T-helper 2 cell treated with Interferon-gamma antibody and Interleukin-4, amounts not matched to agents 5 μg/mL and 100 μg/mL, for 36 hours (primary cell): ENCODE measurements around the gene SETD3.

ENCODE experiments used
- DNase-seq: peaks from one replicate; pipeline ENCODE4 v3.0.0; 2021; ENCODE audit warnings: low spot score
- H3K27ac Mint-ChIP-seq: one replicate; pipeline ENCODE4 v1.8.0; 2021; ENCODE audit warnings: mild to moderate bottlenecking, mixed read lengths
- H3K27me3 Mint-ChIP-seq: one replicate; pipeline ENCODE4 v1.8.0; 2021; ENCODE audit warnings: low read depth, mixed read lengths
- H3K36me3 Mint-ChIP-seq: one replicate; pipeline ENCODE4 v1.8.0; 2021; ENCODE audit warnings: low read depth, mixed read lengths
- H3K4me1 Mint-ChIP-seq: one replicate; pipeline ENCODE4 v1.8.0; 2021; ENCODE audit warnings: low read depth, mixed read lengths
- H3K4me3 Mint-ChIP-seq: one replicate; pipeline ENCODE4 v1.8.0; 2022; ENCODE audit warnings: mild to moderate bottlenecking, moderate library complexity, mixed read lengths
- H3K9me3 Mint-ChIP-seq: one replicate; pipeline ENCODE4 v1.8.0; 2021; ENCODE audit warnings: mixed read lengths

Gene SETD3

DNA sequence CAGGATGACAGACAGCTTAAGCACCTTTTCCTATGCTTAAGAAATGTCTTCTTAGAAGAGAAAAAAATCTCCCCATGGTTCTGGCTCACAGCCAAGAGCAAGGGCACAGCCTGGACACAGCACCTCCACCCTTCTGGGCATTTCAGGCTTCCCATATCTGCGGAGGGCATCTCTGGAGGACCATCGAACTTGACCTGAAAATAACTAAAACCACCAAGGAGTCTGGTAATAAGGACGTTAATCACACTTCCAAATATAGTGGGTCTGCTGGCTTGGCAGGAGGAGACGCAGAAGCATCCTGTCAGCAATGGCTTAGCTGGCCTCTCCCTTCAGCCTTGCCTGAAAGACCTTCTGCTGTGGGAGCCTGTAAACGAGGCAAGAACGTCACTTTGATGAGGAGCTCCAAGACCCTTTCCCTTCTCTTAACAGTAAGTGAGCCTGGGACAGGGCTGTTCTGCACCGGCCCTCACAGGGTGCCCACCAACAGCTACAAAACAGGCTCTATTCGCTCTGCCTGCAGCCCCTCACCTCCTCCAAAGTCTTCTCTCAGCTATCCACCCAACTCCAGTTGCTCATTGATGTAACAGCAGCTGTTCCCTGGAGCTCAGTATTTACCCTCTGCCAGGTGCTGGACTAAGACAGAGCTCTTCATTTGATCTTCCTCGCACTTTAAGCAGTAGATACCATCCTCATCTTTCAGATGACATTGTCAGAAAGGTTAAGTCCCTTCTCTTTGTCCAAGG lies 13.2 kb downstream of the SETD3 start:
- peaks cover 7% of the 10 kb centered on the region for H3K4me1 Mint-ChIP-seq
- no peak overlapping the region for H3K4me3 Mint-ChIP-seq
- no peak overlapping the region for H3K27ac Mint-ChIP-seq
- H3K27me3 Mint-ChIP-seq = no peaks in the 10 kb centered on the region
- no peak for DNase-seq
- no peaks in the 10 kb centered on the region for H3K9me3 Mint-ChIP-seq
- H3K36me3 Mint-ChIP-seq = peaks cover 7% of the 10 kb centered on the region

DNA sequence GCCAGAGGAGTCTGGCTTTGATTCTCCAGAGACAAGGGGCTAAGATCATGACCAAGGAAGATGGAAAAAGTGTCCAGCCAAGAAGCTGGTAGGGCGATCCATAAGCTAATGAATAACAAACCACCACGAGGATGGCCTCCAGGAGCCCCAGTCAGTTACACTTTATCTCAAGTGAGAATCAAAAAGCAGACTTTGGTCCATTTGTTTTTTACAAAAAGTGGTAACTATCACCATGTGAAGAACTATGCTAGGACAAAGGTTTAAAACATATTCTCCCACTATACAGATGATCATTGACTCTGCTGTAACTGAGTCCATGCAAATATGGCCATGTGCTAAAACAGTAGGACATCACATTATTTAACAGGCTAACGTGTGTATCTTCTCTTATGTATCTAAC lies 13.9 kb downstream of the SETD3 start:
- peaks cover 14% of the 10 kb centered on the region for H3K4me1 Mint-ChIP-seq

DNA sequence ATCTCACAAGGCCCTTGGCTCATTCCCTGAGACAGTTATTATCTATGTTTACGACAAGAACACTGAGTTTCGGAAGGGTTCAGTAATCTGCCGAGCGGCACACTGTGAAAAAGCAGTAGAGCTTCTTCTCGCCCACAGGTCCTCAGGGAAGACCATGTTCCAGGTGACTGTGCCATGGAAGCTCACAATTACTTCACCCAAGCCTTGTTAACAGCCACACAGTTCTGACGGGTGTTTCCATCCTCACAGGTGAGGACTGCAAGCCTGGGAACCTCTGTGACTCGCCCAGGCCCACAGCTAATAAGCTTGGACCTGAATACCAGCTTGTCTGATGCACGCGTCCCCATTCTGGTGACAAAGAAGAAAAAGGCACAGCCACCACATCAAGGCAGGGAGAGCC lies 15.4 kb downstream of the SETD3 start:
- H3K36me3 Mint-ChIP-seq = peaks cover 23% of the 10 kb centered on the region
- no peak overlapping the region for H3K27ac Mint-ChIP-seq
- no peak for DNase-seq
- H3K9me3 Mint-ChIP-seq = no peaks in the 10 kb centered on the region
- H3K4me3 Mint-ChIP-seq = no peak overlapping the region
- H3K27me3 Mint-ChIP-seq = no peaks in the 10 kb centered on the region
- H3K4me1 Mint-ChIP-seq = peaks cover 14% of the 10 kb centered on the region

More for the DNA sequence above, 13.9 kb downstream of the SETD3 start:
- Mint-ChIP-seq H3K27ac (no peak overlapping the region), H3K27me3 (no peaks in the 10 kb centered on the region), H3K9me3 (no peaks in the 10 kb centered on the region), H3K4me3 (no peak overlapping the region), H3K36me3 (peaks cover 15% of the 10 kb centered on the region)
- no peak for DNase-seq

DNA sequence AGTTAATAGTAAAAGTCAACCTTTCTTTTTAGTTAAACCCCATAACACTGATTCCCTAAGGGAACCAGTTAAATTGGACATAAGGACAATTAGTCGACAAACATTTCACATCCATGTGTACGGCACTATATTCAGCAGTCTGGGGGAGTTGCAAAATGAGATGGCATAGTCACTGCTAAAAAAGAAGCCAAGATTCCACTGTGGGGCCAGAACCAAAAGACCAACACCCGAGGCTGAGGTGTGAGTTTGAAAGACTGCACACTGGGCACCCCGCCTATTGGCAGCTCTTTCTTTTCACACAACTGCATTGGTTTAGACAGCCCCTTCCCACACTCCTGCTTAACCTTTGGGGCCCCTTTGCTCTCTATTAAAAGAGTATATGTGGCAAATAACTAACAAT lies 16.7 kb downstream of the SETD3 start:
- H3K36me3 Mint-ChIP-seq = peaks cover 26% of the 10 kb centered on the region
- no peak overlapping the region for H3K27ac Mint-ChIP-seq
- no peaks in the 10 kb centered on the region for H3K27me3 Mint-ChIP-seq
- H3K4me1 Mint-ChIP-seq = peaks cover 14% of the 10 kb centered on the region
- H3K4me3 Mint-ChIP-seq = no peak overlapping the region
- H3K9me3 Mint-ChIP-seq = no peaks in the 10 kb centered on the region
- DNase-seq = no peak

DNA sequence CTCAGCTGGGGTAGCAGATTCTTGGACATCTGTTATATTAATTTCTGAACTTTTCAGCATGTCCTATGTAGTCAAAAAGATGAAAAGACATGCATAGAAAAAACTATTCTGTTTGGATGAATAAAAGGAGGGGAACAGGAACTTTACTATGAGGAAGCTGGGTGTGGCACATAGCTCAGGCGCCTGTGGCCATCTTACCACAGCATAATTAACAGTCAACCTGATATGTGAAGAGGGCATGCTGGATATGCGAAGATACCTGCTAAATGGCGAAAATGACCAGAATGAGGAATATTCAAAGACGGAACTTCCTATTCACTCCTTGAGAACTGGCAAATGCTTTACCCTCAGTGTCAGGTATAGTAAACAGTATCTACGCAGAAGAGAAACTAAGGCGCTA lies 18.4 kb downstream of the SETD3 start:
- H3K27me3 Mint-ChIP-seq = no peaks in the 10 kb centered on the region
- peaks cover 32% of the 10 kb centered on the region for H3K36me3 Mint-ChIP-seq
- H3K4me3 Mint-ChIP-seq = no peak overlapping the region
- H3K4me1 Mint-ChIP-seq = peaks cover 7% of the 10 kb centered on the region
- H3K9me3 Mint-ChIP-seq = no peaks in the 10 kb centered on the region
- no peak for DNase-seq
- H3K27ac Mint-ChIP-seq = peak overlapping the region; percentile 47

DNA sequence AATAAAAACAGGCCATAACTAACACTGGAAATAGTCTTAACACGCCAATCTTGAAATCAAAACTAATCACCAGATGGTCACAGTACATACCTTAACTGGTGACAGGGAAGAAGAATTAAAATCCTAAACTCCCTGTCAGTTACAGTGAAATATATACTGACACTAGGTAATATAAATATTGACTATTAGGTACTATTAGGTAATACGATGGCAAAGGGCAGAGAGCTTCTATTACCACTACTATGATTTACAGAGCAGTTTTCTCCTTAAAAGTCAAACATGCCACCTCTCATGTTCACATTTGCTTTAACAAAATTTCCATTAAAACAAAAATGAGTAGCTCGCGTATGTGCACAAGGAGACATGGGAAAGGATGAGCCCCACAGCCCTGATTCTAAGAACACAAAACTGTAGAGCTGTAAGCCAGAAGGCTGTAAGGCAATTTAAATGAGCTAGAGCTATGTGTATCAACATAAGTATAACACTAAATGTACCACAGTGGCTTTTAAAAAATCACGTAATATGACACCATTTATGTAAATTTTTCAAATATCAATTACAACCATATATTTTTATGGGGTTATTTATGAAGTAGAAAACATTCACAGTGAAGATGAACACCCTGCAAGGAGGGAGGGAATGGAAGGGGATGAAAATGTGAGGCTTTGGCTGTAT lies 19.1 kb downstream of the SETD3 start:
- no peaks in the 10 kb centered on the region for H3K27me3 Mint-ChIP-seq
- peaks cover 7% of the 10 kb centered on the region for H3K4me1 Mint-ChIP-seq
- DNase-seq = no peak
- H3K9me3 Mint-ChIP-seq = no peaks in the 10 kb centered on the region
- H3K27ac Mint-ChIP-seq = peak overlapping the region; percentile 47
- H3K4me3 Mint-ChIP-seq = no peak overlapping the region
- H3K36me3 Mint-ChIP-seq = peaks cover 39% of the 10 kb centered on the region

DNA sequence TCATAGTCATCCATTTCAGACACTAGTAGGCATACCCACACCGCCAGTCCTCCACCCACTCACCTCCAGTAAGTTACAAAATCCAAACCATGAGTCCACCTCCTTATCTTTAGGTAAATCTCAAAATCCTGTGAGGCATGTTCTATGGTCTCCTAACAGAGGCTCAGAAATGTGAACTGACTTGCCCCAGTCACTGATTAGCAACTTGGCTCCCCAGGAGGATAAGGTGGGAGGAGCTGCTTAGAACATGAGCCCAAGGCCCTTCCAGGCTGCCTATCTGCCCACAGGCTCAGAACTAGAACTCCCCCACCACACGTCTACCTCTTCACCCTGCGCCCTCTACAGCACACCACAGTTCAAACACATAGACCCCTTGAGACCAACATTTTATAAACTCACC lies 19.9 kb downstream of the SETD3 start:
- DNase-seq = no peak
- Mint-ChIP-seq H3K4me3 (no peak overlapping the region), H3K27ac (no peak overlapping the region), H3K9me3 (no peaks in the 10 kb centered on the region), H3K27me3 (no peaks in the 10 kb centered on the region), H3K36me3 (peaks cover 40% of the 10 kb centered on the region), H3K4me1 (peaks cover 7% of the 10 kb centered on the region)

DNA sequence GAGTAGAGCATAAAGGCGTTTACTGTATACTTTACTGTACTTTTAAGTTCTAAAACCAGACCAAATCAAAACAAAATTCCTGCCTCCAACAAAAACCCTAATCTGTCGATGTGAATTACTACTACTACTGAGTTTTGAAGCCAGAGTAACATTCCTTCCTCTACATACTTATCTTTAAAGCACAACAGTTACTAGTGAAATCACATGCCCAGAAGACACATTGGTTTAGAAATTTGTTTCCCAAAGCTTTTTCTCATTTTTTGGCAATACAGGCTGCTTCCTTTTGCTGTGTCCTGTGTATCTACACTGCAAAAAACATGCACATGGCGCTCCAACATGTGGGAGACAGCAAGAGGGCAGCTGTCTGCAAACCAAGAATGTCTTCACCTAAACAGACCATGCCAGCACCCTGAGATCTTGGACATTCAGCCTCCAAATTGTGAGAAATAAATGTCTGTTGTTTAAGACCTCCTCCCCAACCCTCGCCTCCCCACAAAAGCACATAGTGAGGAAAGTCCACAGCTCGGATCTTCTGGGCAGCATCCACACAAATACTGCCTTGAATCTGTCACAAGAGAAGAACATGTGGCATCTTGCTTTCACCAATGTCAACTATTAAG lies 21.1 kb downstream of the SETD3 start:
- H3K4me3 Mint-ChIP-seq = no peak overlapping the region
- H3K27me3 Mint-ChIP-seq = no peaks in the 10 kb centered on the region
- peaks cover 7% of the 10 kb centered on the region for H3K4me1 Mint-ChIP-seq
- no peak overlapping the region for H3K27ac Mint-ChIP-seq
- peaks cover 43% of the 10 kb centered on the region for H3K36me3 Mint-ChIP-seq
- no peaks in the 10 kb centered on the region for H3K9me3 Mint-ChIP-seq
- no peak for DNase-seq

DNA sequence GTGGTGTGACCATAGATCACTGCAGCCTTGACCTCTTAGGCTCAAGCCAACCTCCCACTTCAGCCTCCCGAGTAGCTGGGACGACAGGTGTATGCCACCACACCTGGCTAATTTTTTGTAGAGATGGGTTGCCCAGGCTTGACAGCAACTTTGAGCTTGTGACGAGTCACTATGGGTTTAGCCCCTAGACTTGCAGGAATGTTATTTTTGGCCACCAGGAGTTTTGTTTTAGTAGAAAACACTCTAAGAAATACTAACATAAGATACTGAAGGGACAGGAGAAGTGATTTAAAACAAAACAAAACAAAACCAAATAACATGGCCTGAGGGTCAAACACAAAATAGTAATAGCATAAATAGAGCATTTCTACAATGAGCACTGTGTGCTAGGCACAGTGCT lies 26.4 kb downstream of the SETD3 start:
- Mint-ChIP-seq H3K4me3 (no peak overlapping the region), H3K4me1 (peaks cover 2% of the 10 kb centered on the region), H3K36me3 (peaks cover 39% of the 10 kb centered on the region), H3K27ac (no peak overlapping the region), H3K9me3 (no peaks in the 10 kb centered on the region), H3K27me3 (no peaks in the 10 kb centered on the region)
- no peak for DNase-seq

DNA sequence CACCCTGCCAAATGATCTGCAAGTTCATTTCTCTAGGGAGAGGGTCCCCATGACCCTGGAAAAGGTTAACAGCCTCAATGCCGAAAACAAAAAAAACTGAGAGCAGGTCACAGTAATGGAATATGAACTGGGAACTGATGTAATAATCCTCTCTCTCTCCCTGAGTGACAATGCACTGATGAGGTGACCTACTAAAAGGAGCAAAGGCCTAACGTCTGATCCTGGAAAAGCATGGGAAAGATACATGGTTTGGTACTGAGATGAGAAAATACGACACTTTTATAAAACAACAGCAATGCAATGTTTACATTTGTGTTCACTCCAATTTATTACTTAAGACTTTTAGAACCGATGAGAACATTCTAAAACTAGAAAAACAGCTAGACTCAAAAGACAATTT lies 27.7 kb downstream of the SETD3 start:
- Mint-ChIP-seq H3K4me3 (no peak overlapping the region), H3K9me3 (no peaks in the 10 kb centered on the region), H3K27me3 (no peaks in the 10 kb centered on the region), H3K36me3 (peaks cover 39% of the 10 kb centered on the region), H3K27ac (no peak overlapping the region), H3K4me1 (peaks cover 8% of the 10 kb centered on the region)
- no peak for DNase-seq

DNA sequence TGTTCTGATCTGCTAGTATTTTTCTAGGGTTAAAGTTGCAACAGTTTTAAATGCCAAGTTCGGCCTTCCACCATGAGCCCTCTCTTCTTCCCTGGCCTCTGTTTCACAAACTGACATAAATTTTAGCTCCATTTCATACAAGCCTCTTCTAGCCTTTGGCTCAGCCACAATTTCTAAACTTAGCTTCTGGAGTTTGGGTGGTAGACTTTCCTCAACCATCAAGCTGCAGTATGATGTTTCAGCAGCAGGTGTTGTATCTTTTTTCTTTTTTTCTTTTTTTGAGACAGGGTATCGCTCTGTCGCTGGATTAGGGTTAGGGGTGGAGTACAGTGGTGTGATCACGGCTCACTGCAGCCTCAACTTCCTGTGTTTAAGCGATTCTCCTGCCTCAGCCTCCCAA lies 29.4 kb downstream of the SETD3 start:
- DNase-seq = no peak
- H3K27ac Mint-ChIP-seq = no peak overlapping the region
- H3K36me3 Mint-ChIP-seq = peaks cover 35% of the 10 kb centered on the region
- H3K27me3 Mint-ChIP-seq = no peaks in the 10 kb centered on the region
- no peak overlapping the region for H3K4me3 Mint-ChIP-seq
- peaks cover 8% of the 10 kb centered on the region for H3K4me1 Mint-ChIP-seq
- no peaks in the 10 kb centered on the region for H3K9me3 Mint-ChIP-seq

DNA sequence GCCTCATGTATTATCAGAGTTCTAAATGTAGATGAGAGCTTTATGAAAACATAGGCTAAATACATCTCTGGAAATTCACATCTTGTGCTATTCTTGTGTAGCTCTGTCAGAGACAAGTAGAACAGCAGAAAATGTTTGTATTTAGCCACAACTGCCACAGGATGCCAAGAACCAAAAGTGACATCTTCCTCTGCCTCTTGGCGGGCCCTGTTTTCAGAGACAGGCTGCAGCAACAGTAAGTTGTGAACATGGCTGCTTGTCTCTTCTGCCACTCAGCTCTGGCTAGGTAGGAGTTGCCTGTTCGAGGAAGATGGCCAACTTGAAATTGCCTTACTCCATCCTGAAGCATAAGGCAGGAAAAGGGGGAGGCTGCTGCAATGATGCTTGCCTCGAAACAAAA lies 30.4 kb downstream of the SETD3 start:
- Mint-ChIP-seq H3K9me3 (no peaks in the 10 kb centered on the region), H3K4me3 (no peak overlapping the region), H3K36me3 (peaks cover 35% of the 10 kb centered on the region), H3K27me3 (no peaks in the 10 kb centered on the region), H3K27ac (no peak overlapping the region), H3K4me1 (peaks cover 8% of the 10 kb centered on the region)
- no peak for DNase-seq

DNA sequence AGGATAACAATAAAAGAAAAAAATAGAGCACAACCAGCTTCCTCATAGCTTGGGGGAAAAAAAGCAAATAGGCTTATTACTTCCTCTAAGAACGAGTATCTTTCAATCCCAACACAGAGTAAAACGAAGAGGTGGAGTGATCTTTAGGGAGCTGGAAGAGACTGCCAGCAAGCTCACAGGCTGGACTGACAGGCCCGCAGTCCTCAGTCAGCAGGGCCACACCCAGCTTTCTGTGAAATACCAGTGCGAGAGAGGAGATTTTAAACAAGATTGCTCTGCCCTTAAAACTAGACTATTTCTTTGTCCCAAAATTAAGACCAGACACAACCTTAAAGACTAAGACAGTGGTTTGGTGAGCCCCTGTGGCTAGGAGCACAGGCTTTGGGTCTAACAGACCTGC lies 32.9 kb downstream of the SETD3 start:
- H3K27ac Mint-ChIP-seq = no peak overlapping the region
- H3K36me3 Mint-ChIP-seq = peaks cover 39% of the 10 kb centered on the region

DNA sequence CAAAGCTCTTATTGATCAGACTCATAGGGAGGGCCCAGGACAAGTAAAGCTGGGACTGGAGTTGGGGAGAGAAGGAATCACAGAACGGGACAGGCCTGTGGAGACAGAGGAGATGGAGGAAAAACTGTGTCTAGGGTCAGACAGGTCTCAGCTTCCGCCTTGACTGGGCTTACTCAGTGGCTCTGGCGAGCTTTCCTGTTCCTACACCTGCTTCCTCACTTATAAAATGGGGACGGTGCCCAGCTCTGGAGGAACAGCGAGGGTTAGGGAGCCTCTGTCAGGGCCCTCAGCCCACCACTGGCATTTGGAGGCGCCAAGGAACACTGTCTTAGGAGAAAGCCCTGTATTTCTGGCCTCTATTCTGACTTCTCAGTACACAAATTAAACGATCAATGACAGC lies 34.7 kb downstream of the SETD3 start:
- peaks cover 44% of the 10 kb centered on the region for H3K36me3 Mint-ChIP-seq
- H3K27ac Mint-ChIP-seq = no peak overlapping the region

More for the DNA sequence above, 32.9 kb downstream of the SETD3 start:
- H3K9me3 Mint-ChIP-seq = no peaks in the 10 kb centered on the region
- no peaks in the 10 kb centered on the region for H3K27me3 Mint-ChIP-seq
- H3K4me3 Mint-ChIP-seq = no peak overlapping the region
- H3K4me1 Mint-ChIP-seq = peaks cover 8% of the 10 kb centered on the region
- no peak for DNase-seq

More for the DNA sequence above, 34.7 kb downstream of the SETD3 start:
- Mint-ChIP-seq H3K4me1 (peaks cover 20% of the 10 kb centered on the region), H3K9me3 (peaks cover 6% of the 10 kb centered on the region), H3K4me3 (no peak overlapping the region), H3K27me3 (no peaks in the 10 kb centered on the region)
- DNase-seq = no peak
